DOHH2 (cell line): ENCODE data around the gene SON.

Source experiments
- EZH2phosphoT487 ChIP-seq: fragments of 200-600 bp; sonication (generic); IDR thresholded peaks from 2 replicates; pipeline ENCODE4 v1.6.1; 2017; ENCODE audit warnings: borderline replicate concordance, mild to moderate bottlenecking, antibody characterized with exemption, low read length, moderate library complexity, mixed read lengths
- TF ChIP-seq, protein P1 (sequence below): fragments of 200-600 bp; sonication (generic); IDR thresholded peaks from one replicate; pipeline ENCODE4 v1.5.1; 2014; ENCODE audit warnings: antibody characterized with exemption, mild to moderate bottlenecking, low read depth, low read length; ENCODE audit not compliant: poor library complexity, severe bottlenecking

DNA sequence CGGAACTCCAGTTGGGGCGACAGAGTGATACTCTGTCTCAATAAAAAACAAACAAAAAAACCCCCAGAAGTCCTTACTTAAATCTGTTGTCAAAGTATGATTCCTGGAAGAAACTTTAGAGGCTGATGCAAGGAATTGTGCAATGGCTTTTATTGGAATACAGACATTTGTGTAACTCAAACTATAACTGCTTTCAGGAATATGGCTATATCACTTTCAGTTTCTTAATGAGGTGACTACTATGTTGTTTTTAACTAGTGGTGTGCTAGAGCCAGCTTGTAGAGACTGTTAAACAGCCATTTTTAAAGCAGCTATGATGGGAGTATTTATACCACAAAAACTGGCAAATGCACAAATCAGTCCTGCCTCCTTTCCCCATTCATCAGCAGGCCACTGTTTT, 28.6 kb upstream of the SON start:
- TF ChIP-seq, protein P1, sequence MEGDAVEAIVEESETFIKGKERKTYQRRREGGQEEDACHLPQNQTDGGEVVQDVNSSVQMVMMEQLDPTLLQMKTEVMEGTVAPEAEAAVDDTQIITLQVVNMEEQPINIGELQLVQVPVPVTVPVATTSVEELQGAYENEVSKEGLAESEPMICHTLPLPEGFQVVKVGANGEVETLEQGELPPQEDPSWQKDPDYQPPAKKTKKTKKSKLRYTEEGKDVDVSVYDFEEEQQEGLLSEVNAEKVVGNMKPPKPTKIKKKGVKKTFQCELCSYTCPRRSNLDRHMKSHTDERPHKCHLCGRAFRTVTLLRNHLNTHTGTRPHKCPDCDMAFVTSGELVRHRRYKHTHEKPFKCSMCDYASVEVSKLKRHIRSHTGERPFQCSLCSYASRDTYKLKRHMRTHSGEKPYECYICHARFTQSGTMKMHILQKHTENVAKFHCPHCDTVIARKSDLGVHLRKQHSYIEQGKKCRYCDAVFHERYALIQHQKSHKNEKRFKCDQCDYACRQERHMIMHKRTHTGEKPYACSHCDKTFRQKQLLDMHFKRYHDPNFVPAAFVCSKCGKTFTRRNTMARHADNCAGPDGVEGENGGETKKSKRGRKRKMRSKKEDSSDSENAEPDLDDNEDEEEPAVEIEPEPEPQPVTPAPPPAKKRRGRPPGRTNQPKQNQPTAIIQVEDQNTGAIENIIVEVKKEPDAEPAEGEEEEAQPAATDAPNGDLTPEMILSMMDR: no peak
- TF ChIP-seq EZH2phosphoT487: no peak
